A673 (cell line): ENCODE results near the gene ARHGEF28.

Experiments used
- EZH2 ChIP-seq: fragments of 200-600 bp; sonication (generic); IDR thresholded peaks from 2 replicates; pipeline ENCODE4 v1.6.1; 2017; ENCODE audit warnings: borderline replicate concordance, low read depth, mild to moderate bottlenecking, mixed read lengths, antibody characterized with exemption, low read length; ENCODE audit not compliant: poor library complexity, severe bottlenecking
- TF ChIP-seq, protein P1 (sequence below): fragments of 300-800, 200-600 bp; sonication (generic); conservative IDR thresholded peaks from 2 replicates; pipeline ENCODE4 v1.5.1; 2017; ENCODE audit warnings: low read depth, mild to moderate bottlenecking, antibody characterized with exemption, low read length, moderate library complexity, mixed read lengths

DNA sequence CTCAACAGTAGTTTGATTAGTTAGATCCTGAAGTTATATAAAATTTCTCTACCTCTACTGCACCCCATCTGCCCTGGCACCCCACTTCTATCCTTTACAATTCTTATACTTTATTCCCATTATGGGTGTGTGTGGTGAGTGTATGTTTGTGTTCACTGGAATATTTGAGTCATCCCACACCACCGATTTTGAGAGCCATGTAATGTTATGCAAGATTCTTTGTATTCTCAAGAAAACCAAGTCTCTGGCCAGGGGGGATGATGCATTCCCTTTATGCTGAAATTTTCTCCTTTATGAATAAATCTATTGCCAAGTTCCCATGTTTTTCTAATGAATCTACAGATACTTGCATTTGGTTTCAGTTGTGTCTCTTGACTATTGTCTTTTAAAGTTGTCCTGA is 266.8 kb downstream of the ARHGEF28 start:
- no peak for TF ChIP-seq EZH2
- TF ChIP-seq, protein P1, sequence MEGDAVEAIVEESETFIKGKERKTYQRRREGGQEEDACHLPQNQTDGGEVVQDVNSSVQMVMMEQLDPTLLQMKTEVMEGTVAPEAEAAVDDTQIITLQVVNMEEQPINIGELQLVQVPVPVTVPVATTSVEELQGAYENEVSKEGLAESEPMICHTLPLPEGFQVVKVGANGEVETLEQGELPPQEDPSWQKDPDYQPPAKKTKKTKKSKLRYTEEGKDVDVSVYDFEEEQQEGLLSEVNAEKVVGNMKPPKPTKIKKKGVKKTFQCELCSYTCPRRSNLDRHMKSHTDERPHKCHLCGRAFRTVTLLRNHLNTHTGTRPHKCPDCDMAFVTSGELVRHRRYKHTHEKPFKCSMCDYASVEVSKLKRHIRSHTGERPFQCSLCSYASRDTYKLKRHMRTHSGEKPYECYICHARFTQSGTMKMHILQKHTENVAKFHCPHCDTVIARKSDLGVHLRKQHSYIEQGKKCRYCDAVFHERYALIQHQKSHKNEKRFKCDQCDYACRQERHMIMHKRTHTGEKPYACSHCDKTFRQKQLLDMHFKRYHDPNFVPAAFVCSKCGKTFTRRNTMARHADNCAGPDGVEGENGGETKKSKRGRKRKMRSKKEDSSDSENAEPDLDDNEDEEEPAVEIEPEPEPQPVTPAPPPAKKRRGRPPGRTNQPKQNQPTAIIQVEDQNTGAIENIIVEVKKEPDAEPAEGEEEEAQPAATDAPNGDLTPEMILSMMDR = no peak
